GM19324 (cell line): ENCODE results near the gene MRPL27.

Source experiments
- ATAC-seq: cut with Tn5 transposase; IDR thresholded peaks from one replicate; pipeline ENCODE4 v1.9.1; 2021; ENCODE audit warnings: mild to moderate bottlenecking, moderate library complexity; ENCODE audit not compliant: unreplicated experiment, low FRiP score

Gene MRPL27

GRCh38 chr17:50388728-50389127 lies 15.7 kb upstream of the MRPL27 start:
- no peak for ATAC-seq

- no peak for ATAC-seq
Observed at GRCh38 chr17:50386510-50386909, 13.5 kb upstream of the MRPL27 start.

GRCh38 chr17:50382931-50383330 lies 9.9 kb upstream of the MRPL27 start:
- ATAC-seq: no peak

GRCh38 chr17:50381920-50382319 lies 8.9 kb upstream of the MRPL27 start:
- no peak for ATAC-seq

- no peak for ATAC-seq
Observed at GRCh38 chr17:50381260-50381815, 8.4 kb upstream of the MRPL27 start.

GRCh38 chr17:50380369-50381259 lies 7.6 kb upstream of the MRPL27 start:
- no peak for ATAC-seq

GRCh38 chr17:50379351-50380132 lies 6.6 kb upstream of the MRPL27 start:
- ATAC-seq: no peak

- ATAC-seq: no peak
Observed at GRCh38 chr17:50375858-50376538, 3.0 kb upstream of the MRPL27 start.

- no peak for ATAC-seq
Observed at GRCh38 chr17:50373705-50374104, 721 bp upstream of the MRPL27 start.

- no peak for ATAC-seq
Observed at GRCh38 chr17:50372222-50372757, 694 bp downstream of the MRPL27 start.

- no peak for ATAC-seq
Observed at GRCh38 chr17:50371526-50371925, 1.5 kb downstream of the MRPL27 start.

GRCh38 chr17:50370052-50370451 lies 2.9 kb downstream of the MRPL27 start:
- no peak for ATAC-seq

- no peak for ATAC-seq
Observed at GRCh38 chr17:50367401-50367800, 5.6 kb downstream of the MRPL27 start.

GRCh38 chr17:50365649-50366393 lies 7.2 kb downstream of the MRPL27 start:
- no peak for ATAC-seq

- ATAC-seq: no peak
Observed at GRCh38 chr17:50365165-50365564, 7.8 kb downstream of the MRPL27 start.

GRCh38 chr17:50364715-50365114 lies 8.3 kb downstream of the MRPL27 start:
- ATAC-seq: no peak

GRCh38 chr17:50364061-50364458 lies 8.9 kb downstream of the MRPL27 start:
- ATAC-seq: no peak

- no peak for ATAC-seq
Observed at GRCh38 chr17:50363217-50364060, 9.5 kb downstream of the MRPL27 start.

- no peak for ATAC-seq
Observed at GRCh38 chr17:50362661-50363060, 10.3 kb downstream of the MRPL27 start.
